ENCODE data around the gene LHX4.

Gene LHX4

GRCh38 chr1:180299479-180300221, 69.6 kb downstream of the LHX4 start:
- DNase-seq (ENCODE audit: low read depth), result no peak

- DNase-seq (ENCODE audit: low read depth), result no peak
Measured at GRCh38 chr1:180301135-180301742, 71.2 kb downstream of the LHX4 start.

GRCh38 chr1:180309338-180309737, 79.3 kb downstream of the LHX4 start:
- DNase-seq (ENCODE audit: low read depth), result no peak

- no peak for DNase-seq (ENCODE audit: low read depth)
Measured at GRCh38 chr1:180310095-180310494, 80.0 kb downstream of the LHX4 start.

- DNase-seq (ENCODE audit: low read depth), result no peak
Measured at GRCh38 chr1:180311011-180311730, 81.1 kb downstream of the LHX4 start.

GRCh38 chr1:180312926-180313325, 82.9 kb downstream of the LHX4 start:
- no peak for DNase-seq (ENCODE audit: low read depth)

GRCh38 chr1:180327089-180327488, 97.0 kb downstream of the LHX4 start:
- no peak for DNase-seq (ENCODE audit: low read depth)

Measured in stimulated activated CD8-positive, alpha-beta memory T cell treated with anti-CD3 and anti-CD28 coated beads, Interleukin-15, amount 100 ng/mL, for 24 hours (primary cell).